CD14-positive monocyte (primary cell): Measurements from ENCODE around the gene CXCL3. TPM values are rescaled to one million over a fixed set of nuclear protein-coding genes. Genes with fewer than 3 reads are reported as not detected.

ENCODE experiments used
- DNase-seq, 3 donors: peaks; one replicate each; pipeline ENCODE4 v3.0.0-alpha.2; 2011 to 2022
- H2AFZ ChIP-seq: 2 replicates; pipeline ENCODE4 v1.6.0; 2012; ENCODE audit warnings: mild to moderate bottlenecking, low read depth, low read length, inconsistent platforms; ENCODE audit not compliant: insufficient read depth, poor library complexity, severe bottlenecking
- H3K27ac ChIP-seq, 2 donors: 1 replicate in 1 of 2; 2 replicates in 1 of 2; pipeline ENCODE4 v1.5.1; 2012 to 2013; ENCODE audit warnings: low read length in 2 of 2, control low read depth in 1 of 2, inconsistent platforms in 1 of 2, low read depth in 1 of 2, mild to moderate bottlenecking in 1 of 2
- H3K27me3 ChIP-seq, 2 donors: one replicate each; pipeline versions ENCODE4 v1.6.0 to v1.6.1; 2011 to 2013; ENCODE audit warnings: low read length in 2 of 2; ENCODE audit not compliant: control insufficient read depth in 2 of 2, insufficient read depth in 2 of 2
- H3K36me3 ChIP-seq, 2 donors: replicated peaks in 1 of 2; 1 replicate in 1 of 2; 2 replicates in 1 of 2; pipeline versions ENCODE4 v1.5.1 to v1.6.1; 2012 to 2013; ENCODE audit warnings: low read length in 2 of 2, control low read depth in 1 of 2, inconsistent platforms in 1 of 2, mild to moderate bottlenecking in 1 of 2; ENCODE audit not compliant: insufficient read depth in 2 of 2, control insufficient read depth in 1 of 2
- H3K4me1 ChIP-seq, 2 donors: 1 replicate in 1 of 2; 2 replicates in 1 of 2; pipeline versions ENCODE4 v1.5.1 to v1.6.1; 2012 to 2013; ENCODE audit warnings: low read length in 2 of 2, control low read depth in 1 of 2, inconsistent platforms in 1 of 2, mild to moderate bottlenecking in 1 of 2, moderate library complexity in 1 of 2; ENCODE audit not compliant: insufficient read depth in 2 of 2, control insufficient read depth in 1 of 2
- H3K4me2 ChIP-seq: replicated peaks from 2 replicates; pipeline ENCODE3; 2012; ENCODE audit warnings: low read length, moderate library complexity, mild to moderate bottlenecking; ENCODE audit not compliant: poor library complexity, severe bottlenecking; ENCODE audit errors: extremely low read depth
- H3K4me3 ChIP-seq, 3 experiments: fragments of 200-600 bp in 1 of 3; sonication (generic) in 1 of 3; replicated peaks in 1 of 3; 1 replicate in 2 of 3; 2 replicates in 1 of 3; pipeline ENCODE4 v1.5.1; 2011 to 2013; ENCODE audit warnings: low read length in 3 of 3, mild to moderate bottlenecking in 3 of 3, control low read depth in 2 of 3, low read depth in 2 of 3, inconsistent platforms in 1 of 3, moderate library complexity in 1 of 3
- H3K79me2 ChIP-seq: 2 replicates; pipeline ENCODE4 v1.6.0; 2012; ENCODE audit warnings: mild to moderate bottlenecking, control low read depth, inconsistent platforms, low read length, moderate library complexity; ENCODE audit not compliant: insufficient read depth
- H3K9ac ChIP-seq: 2 replicates; pipeline ENCODE4 v1.6.0; 2017; ENCODE audit warnings: low read length, mild to moderate bottlenecking; ENCODE audit not compliant: insufficient read depth, poor library complexity, severe bottlenecking
- H3K9me3 ChIP-seq, 2 donors: replicated peaks in 1 of 2; 1 replicate in 1 of 2; 2 replicates in 1 of 2; pipeline versions ENCODE4 v1.5.1 to v1.6.1; 2012 to 2013; ENCODE audit warnings: low read length in 2 of 2, control low read depth in 1 of 2; ENCODE audit not compliant: control insufficient read depth in 1 of 2, insufficient read depth in 1 of 2
- H4K20me1 ChIP-seq: 2 replicates; pipeline ENCODE4 v1.6.0; 2012; ENCODE audit warnings: mild to moderate bottlenecking, low read length, control low read depth, moderate library complexity; ENCODE audit not compliant: insufficient read depth
- H3K27ac Mint-ChIP-seq, 7 donors: one replicate each; pipeline ENCODE4 v1.8.0; 2020; ENCODE audit warnings: mild to moderate bottlenecking in 7 of 7, mixed read lengths in 7 of 7, moderate library complexity in 6 of 7, inconsistent platforms in 2 of 7
- H3K27me3 Mint-ChIP-seq, 3 donors: one replicate each; pipeline ENCODE4 v1.8.0; 2021 to 2022; ENCODE audit warnings: low read depth in 3 of 3, mild to moderate bottlenecking in 3 of 3, mixed read lengths in 3 of 3, moderate library complexity in 3 of 3, inconsistent platforms in 1 of 3
- H3K36me3 Mint-ChIP-seq, 2 donors: one replicate each; pipeline ENCODE4 v1.8.0; 2020; ENCODE audit warnings: mixed read lengths in 2 of 2, inconsistent platforms in 1 of 2, mild to moderate bottlenecking in 1 of 2
- H3K4me1 Mint-ChIP-seq: one replicate; pipeline ENCODE4 v1.8.0; 2020; ENCODE audit warnings: mild to moderate bottlenecking, mixed read lengths
- H3K4me3 Mint-ChIP-seq, 2 donors: one replicate each; pipeline ENCODE4 v1.8.0; 2020; ENCODE audit warnings: mild to moderate bottlenecking in 2 of 2, mixed read lengths in 2 of 2, moderate library complexity in 1 of 2
- H3K9me3 Mint-ChIP-seq, 7 donors: one replicate each; pipeline ENCODE4 v1.8.0; 2020 to 2022; ENCODE audit warnings: mixed read lengths in 7 of 7, mild to moderate bottlenecking in 6 of 7, moderate library complexity in 6 of 7, inconsistent platforms in 2 of 7
- CTCF ChIP-seq: fragments of 200-600 bp; IDR thresholded peaks from one replicate; pipeline ENCODE4 v1.8.0; 2022; ENCODE audit warnings: antibody characterized with exemption, mild to moderate bottlenecking
- WGBS: methylation state at CpG from one replicate; pipeline ENCODE4 v1.1.5; 2013; ENCODE audit warnings: missing lambda C conversion rate; ENCODE audit not compliant: insufficient coverage; 5-methylcytosine and 5-hydroxymethylcytosine counted together
- intact Hi-C, 2 donors: fragments of 100-400 bp; cut with micrococcal nuclease; formaldehyde crosslinking; loops; one replicate each; pipeline versions ENCODE4 v1.15.0 to v1.15.1; 2023
- polyA plus RNA-seq, 3 donors: library from polyadenylated mRNA; depleted of rRNA in 1 of 3; unstranded in 2 of 3; stranded (reverse) in 1 of 3; fragments of 300-500 nt in 2 of 3; fragments of >200 nt in 1 of 3; fragmentation: Illumina TruSeq in 2 of 3; gene quantifications; 1 replicate in 2 of 3; 2 replicates in 1 of 3; pipeline ENCODE4 v1.2.3, GENCODE V29; 2012 to 2021
- small RNA-seq: library from RNA; depleted of rRNA; stranded (forward); fragments of <200 nt; gene quantifications from one replicate; pipeline ENCODE3, GENCODE V24; 2012; ENCODE audit warnings: low read depth; ENCODE audit not compliant: insufficient read length

CXCL3 gene
- polyA plus RNA-seq, 3 donors, result 2.5 to 4.4 (median 3.7) TPM

DNA sequence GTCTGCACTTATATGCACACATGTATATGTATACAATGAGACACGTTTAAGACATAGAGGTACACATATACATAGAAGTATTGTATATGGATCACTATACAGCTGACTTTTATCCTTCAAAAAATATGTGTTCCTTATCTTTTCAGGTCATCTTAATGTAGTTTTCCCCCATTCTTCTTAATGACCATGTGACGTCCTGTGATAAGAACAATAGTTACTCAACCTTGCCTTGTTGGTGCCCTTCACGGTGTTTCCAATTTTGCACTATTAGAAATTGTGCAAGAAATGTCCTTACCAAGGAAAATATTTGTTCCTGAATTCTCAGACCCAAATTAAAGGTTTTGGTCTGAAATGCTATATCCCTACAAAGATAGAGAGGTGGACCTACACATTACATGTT is 49.5 kb downstream of the CXCL3 start:
- Histone ChIP-seq H4K20me1 (no peaks in the 10 kb centered on the region), H3K27ac (no peak overlapping the region)
- H3K9me3 Mint-ChIP-seq, result peaks cover 0 to 3% (median 0%) of the 10 kb centered on the region in 7 donors

DNA sequence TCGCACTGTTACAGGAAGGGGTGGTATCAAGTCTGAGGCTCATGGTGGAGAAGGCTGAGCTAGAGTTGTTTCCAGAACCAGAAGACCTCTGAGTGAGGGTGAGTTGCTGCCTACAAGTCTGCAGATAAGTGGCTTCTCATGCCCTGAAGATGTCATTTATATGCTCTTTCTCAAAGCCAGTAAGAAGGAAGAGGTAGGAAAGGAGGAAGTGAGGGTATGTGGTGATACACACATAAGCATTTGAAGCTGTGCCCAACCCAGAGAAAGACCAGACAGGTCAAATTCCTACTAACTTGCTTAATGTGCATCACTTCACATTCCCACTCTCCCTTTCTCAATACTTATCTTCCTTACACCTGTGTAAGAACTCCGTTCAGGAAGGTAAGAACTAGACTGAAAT is 50.4 kb downstream of the CXCL3 start, which contains the start of gene PPBP:
TSS of gene PPBP (minus strand) at position 130 of the 400 bp plus-strand sequence. CDS start at position 43, 87 bp downstream.
- no peak for TF ChIP-seq CTCF
- Histone ChIP-seq H2AFZ (no peak within 1 kb of the TSS), H3K4me2 (no peak within 1 kb of the TSS), H3K79me2 (no peaks in the 10 kb centered on the region), H3K27ac (no peak within 1 kb of the TSS), H3K4me1 (no peaks in the 10 kb centered on the region), H4K20me1 (no peaks in the 10 kb centered on the region), H3K27me3 (no peaks in the 10 kb centered on the region), H3K9me3 (no peaks in the 10 kb centered on the region), H3K4me3 (no peak within 1 kb of the TSS), H3K36me3 (no peaks in the 10 kb centered on the region), H3K9ac (no peak within 1 kb of the TSS)
- Mint-ChIP-seq H3K9me3 (peaks cover 0 to 3% (median 0%) of the 10 kb centered on the region in 7 donors), H3K27ac (no peak within 1 kb of the TSS), H3K4me3 (no peak within 1 kb of the TSS), H3K4me1 (peaks cover 2% of the 10 kb centered on the region), H3K36me3 (no peaks in the 10 kb centered on the region), H3K27me3 (peaks cover 0 to 2% (median 2%) of the 10 kb centered on the region in 3 donors)
- 70% methylated on average over 1 of the region's 2 CpGs for WGBS
- DNase-seq, result no peak
- intact Hi-C loops, result no loop called here

More for the DNA sequence above, 49.5 kb downstream of the CXCL3 start:
- Histone ChIP-seq H3K4me2 (no peak overlapping the region), H3K4me3 (no peak overlapping the region), H3K79me2 (no peaks in the 10 kb centered on the region), H3K9me3 (no peaks in the 10 kb centered on the region), H3K9ac (no peak overlapping the region), H3K36me3 (no peaks in the 10 kb centered on the region), H3K27me3 (no peaks in the 10 kb centered on the region), H3K4me1 (no peaks in the 10 kb centered on the region), H2AFZ (no peak overlapping the region)
- no peak for TF ChIP-seq CTCF
- 100% methylated on average over 1 of the region's 3 CpGs for WGBS
- intact Hi-C loops, result no loop called here
- peaks cover 0 to 2% (median 2%) of the 10 kb centered on the region in 3 donors for H3K27me3 Mint-ChIP-seq
- H3K36me3 Mint-ChIP-seq, result no peaks in the 10 kb centered on the region
- peaks cover 2% of the 10 kb centered on the region for H3K4me1 Mint-ChIP-seq
- H3K4me3 Mint-ChIP-seq, result no peak overlapping the region
- no peak overlapping the region for H3K27ac Mint-ChIP-seq
- DNase-seq, result no peak

Small RNA genes within 50 kb of the gene (small RNA-seq; reads per million reads assigned to genes)
- not detected for gene RN7SL218P

Other genes starting within 250 kb of the CXCL3 start
- not detected for gene CXCL6, start 202.0 kb downstream of the CXCL3 start, polyA plus RNA-seq
- gene PF4V1, start 185.4 kb downstream of the CXCL3 start, polyA plus RNA-seq, result 1 to 10 TPM in 1 of 3 donors, under 1 TPM in 1, not detected in 1; 0.99 to 3.3 TPM
- gene CXCL1, start 169.3 kb downstream of the CXCL3 start, polyA plus RNA-seq, result 1 to 10 TPM; 1.7 to 4.4 (median 3.5) TPM
- gene PF4, start 56.7 kb downstream of the CXCL3 start, polyA plus RNA-seq, result 10 to 100 TPM in 1 of 3 donors, 1 to 10 TPM in 2; 1.1 to 30.1 (median 8.6) TPM
- 10 to 100 TPM in 2 of 3 donors, under 1 TPM in 1; 0.65 to 63.1 (median 16.3) TPM for gene PPBP, start 50.5 kb downstream of the CXCL3 start, polyA plus RNA-seq
- under 1 TPM in 1 of 3 donors, not detected in 2; 0.15 TPM for gene CXCL5, start 40.0 kb downstream of the CXCL3 start, polyA plus RNA-seq
- gene CXCL2, start 60.5 kb upstream of the CXCL3 start, polyA plus RNA-seq, result 10 to 100 TPM; 13.9 to 62.4 (median 18.5) TPM
- gene MTHFD2L, start 119.4 kb upstream of the CXCL3 start, polyA plus RNA-seq, result 1 to 10 TPM; 4.3 to 7.0 (median 4.8) TPM